Measurements from ENCODE around the gene PRAC1.

DNA sequence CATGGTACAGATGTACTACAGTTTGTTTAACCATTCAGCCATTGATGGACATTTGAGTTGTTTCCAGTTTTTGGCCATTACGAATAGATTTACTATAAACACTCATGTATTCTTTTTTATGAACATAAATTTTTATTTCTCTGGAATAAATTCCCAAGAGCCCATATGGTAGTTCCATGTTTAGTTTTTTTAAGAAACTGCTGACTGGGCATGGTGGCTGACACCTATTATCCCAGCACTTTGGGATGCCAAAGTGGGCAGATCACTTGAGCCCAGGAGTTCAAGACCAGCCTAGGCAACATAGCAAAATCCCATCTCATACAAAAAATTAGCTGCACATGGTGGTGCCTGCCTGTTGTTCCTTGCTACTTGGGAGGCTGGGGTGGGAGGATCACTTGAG, 30.3 kb downstream of the PRAC1 start:
- TF ChIP-seq POLR2A (IDR thresholded peaks at IDR 0.05) (no peak), CTCF (IDR thresholded peaks at IDR 0.05) (no peak), POLR2AphosphoS5 (IDR thresholded peaks at IDR 0.05) (no peak), EP300 (IDR thresholded peaks at IDR 0.05) (no peak)

Measured in stomach (tissue), 4 donors.